KBM-7 (cell line): Measurements from ENCODE around the gene WDR5.
"Not testable (repeated sequence)": the region's sequence is repeated elsewhere in the genome, so short reads cannot be mapped to it uniquely, and the experiment has no call there.

ENCODE experiments used
- DNase-seq: peaks from one replicate; pipeline ENCODE4 v3.0.0-alpha.2; 2015
- in situ Hi-C: fragments of 300-500 bp; cut with MboI; formaldehyde crosslinking; loops from 2 replicates; pipeline ENCODE4 v1.14.3; 2020; ENCODE audit warnings: low sequenced_read_pairs, low pct_unique_long_range_greater_than_20kb, mixed read lengths

The WDR5 gene

GRCh38 chr9:134135343-134136117 is at the start of gene WDR5:
Gene WDR5 (plus strand): TSS chr9:134136082. CDS start chr9:134139878, 3,796 bp downstream.
- DNase-seq = peak; percentile 80
- in situ Hi-C loops = no loop called here

DNA sequence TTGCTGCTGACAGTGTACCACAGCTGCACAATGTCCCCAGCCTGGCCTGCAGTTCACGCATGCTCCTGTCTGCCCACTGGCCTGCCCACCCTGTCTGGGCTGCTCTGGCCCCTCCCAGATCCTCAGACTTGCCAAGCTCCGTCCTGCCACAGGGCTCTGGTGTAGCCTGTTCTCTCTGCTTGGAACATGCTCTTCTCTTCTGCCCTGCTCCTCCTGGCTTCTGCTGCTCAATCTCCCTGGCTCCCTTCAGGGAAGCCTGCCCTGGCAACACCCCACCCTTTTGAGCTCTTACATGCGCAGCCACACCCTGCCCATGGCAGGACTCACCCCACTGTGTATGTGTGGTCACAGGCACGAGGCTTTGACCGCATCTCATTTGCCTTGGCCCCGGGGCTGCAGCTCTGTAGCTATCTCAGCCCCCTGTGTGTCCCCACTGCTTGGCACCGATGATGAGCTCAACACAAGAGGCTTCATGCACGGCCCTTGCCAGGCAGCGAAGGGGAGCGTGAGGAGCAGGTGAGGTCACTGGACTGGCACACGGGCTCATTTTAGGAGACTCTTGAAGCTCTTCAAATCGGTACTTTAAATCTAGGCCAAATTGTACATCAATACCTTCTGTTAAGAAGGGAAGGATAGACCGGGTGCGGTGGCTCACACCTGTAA is 47.7 kb upstream of the WDR5 start:
- in situ Hi-C loops = no loop called here
- no peak for DNase-seq

- in situ Hi-C loops = no loop called here
- no peak for DNase-seq
Measured at GRCh38 chr9:134089972-134090371, 45.9 kb upstream of the WDR5 start.

DNA sequence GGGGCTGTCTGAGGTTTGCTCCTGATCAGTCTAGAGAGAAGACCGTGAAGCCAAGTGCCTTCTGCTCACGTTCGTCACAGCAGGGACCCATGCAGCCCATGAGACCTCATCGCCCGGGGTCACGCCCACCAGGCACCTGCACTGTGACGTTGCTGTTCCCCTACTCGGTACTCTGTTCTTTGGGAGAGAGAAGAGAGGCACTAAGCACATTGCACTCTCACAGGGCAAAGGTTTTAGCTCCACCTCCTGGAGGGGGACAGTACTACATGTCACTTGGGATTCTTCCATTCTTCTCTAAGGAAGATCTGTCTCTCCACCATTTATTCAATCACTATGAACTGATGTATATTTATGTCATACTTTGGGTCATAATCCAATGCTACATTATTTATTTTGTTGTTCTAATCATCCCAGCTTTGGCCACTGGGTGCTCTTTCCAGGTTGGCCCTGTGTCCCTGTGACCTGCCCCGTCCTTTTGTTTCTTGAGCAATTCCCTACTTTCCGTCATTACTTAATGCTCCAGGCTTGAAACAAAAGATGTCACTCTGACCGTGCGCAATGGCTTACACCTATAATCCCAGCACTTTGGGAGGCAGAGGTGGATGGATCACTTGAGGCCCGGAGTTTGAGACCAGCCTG is 36.6 kb upstream of the WDR5 start:
- in situ Hi-C loops = no loop called here
- DNase-seq = peak; percentile 78

DNA sequence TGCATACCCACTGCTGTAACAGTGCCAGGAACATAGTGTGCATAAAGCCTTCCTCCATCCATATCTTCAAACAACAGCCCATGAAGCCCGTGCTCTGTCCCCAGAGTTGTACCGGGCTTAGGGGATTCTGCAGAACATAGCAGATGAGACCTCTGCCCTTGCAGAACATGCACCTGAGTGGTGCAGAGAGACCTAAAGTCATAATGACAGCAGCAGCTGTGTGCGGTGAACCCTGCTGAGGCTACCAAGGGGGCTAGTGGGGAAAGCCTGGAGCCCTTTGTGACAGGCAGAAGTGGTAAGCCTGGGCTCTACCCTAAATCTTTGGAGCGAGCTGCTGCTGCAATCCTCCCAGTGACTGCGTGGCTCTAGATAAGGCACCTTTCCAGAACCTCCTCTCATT is 35.8 kb upstream of the WDR5 start:
- in situ Hi-C loops = no loop called here

DNA sequence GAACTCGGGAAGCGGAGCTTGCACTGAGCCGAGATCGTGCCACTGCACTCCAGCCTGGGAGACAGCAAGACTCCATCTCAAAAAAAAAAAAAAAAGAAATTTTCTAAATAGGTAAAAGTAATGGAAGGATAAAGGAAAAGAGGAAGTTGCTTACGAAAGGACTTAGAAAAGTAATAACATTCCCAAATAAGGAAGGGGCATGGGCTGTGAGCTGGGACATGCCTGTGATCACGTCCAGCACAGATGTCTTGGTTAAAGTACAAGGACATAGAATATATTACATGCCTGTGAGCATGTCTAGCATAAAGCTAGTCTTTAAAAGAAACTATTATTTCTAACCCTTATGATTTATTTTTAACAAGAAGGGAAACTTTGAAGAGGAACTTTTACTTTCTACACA is 34.7 kb upstream of the WDR5 start:
- in situ Hi-C loops, DNase-seq: not testable (repeated sequence)

More for the DNA sequence above, 35.8 kb upstream of the WDR5 start:
- no peak for DNase-seq

GRCh38 chr9:134101623-134102149 is 34.2 kb upstream of the WDR5 start:
- DNase-seq = no peak
- in situ Hi-C loops = no loop called here

GRCh38 chr9:134103391-134103998 is 32.4 kb upstream of the WDR5 start:
- DNase-seq = no peak
- in situ Hi-C loops = no loop called here

GRCh38 chr9:134111064-134111463 is 24.8 kb upstream of the WDR5 start:
- in situ Hi-C loops = no loop called here

GRCh38 chr9:134112561-134112960 is 23.3 kb upstream of the WDR5 start:
- in situ Hi-C loops = no loop called here
- no peak for DNase-seq

More at GRCh38 chr9:134111064-134111463, 24.8 kb upstream of the WDR5 start:
- DNase-seq = no peak

- in situ Hi-C loops, DNase-seq: not testable (repeated sequence)
Measured at GRCh38 chr9:134118972-134119371, 16.9 kb upstream of the WDR5 start.

DNA sequence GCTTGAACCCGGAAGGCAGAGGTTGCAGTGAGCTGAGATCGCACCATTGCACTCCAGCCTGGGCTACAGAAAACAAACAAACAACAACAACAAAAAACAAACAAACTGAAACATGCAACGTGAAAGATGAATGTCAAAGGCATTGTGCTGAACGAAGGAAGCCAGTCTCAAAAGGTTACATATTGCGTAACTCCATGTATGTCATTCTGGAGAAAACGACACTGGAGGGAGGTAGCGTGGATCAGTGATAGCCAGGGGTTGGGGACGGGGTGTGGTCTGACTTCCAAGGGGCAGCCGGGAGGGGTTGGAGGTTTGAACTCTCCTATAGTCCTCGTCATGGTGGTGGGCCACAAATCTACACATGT is 12.1 kb upstream of the WDR5 start:
- no peak for DNase-seq
- in situ Hi-C loops = no loop called here

DNA sequence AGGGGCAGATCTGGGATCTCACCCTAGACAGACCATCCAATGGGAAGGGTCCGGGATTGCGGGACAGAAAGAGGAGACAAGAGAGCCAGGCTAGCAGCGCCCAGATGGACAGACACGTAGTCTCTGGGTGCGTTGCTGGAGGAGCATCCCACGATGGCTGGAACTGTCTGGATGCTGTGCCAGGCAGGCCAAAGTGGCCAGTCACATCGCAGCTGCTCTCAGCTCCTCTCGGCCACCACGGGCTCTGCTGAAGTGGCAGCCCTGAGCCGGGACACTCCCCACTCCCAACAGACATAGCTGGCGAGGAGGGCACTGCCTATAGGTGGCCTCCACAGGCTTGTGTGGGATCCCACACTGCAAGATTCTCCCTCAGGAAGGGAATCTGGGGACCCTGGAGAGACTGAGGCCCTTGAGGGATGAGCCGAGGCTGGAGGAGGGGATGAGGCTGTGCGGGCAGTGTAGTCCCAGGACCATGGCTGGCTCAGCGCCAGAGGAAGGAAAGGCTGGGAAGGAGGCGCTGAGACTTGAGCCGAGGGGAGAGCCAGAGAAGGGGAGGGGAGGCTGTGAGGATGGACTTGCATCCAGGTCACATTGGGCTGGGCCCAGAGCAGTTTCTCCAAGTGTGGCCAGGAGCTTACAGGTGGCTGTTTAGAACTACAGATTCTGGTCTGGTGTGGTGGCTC is 10.3 kb upstream of the WDR5 start:
- in situ Hi-C loops = no loop called here
- DNase-seq = no peak

- in situ Hi-C loops = no loop called here
- DNase-seq = no peak
Measured at GRCh38 chr9:134126373-134126772, 9.5 kb upstream of the WDR5 start.

DNA sequence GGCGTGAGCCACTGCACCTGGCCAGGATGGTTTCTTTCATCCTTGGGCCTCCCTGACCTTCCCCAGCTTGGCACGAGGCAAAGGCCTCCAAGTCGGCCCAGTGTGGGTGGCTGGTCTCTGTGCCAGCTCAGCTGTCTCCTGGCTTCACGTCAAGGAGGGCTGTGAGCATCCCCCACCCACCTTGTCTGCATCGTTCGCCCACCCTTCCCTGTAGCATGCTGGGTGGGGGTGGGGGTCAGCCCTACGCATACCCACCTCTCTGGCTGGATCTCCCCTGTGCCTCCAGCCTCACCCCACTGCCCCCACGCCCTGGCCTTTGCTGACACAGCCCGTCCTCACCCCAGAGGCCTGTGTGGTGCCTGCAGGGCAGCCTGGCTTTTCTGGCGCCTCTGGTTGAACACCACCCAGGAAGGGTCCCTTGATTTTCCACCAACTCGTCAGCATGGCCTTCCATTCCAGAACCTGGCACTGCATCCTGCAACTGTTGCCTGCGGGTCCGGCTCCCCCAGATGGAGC is 8.8 kb upstream of the WDR5 start:
- no peak for DNase-seq
- in situ Hi-C loops = no loop called here

DNA sequence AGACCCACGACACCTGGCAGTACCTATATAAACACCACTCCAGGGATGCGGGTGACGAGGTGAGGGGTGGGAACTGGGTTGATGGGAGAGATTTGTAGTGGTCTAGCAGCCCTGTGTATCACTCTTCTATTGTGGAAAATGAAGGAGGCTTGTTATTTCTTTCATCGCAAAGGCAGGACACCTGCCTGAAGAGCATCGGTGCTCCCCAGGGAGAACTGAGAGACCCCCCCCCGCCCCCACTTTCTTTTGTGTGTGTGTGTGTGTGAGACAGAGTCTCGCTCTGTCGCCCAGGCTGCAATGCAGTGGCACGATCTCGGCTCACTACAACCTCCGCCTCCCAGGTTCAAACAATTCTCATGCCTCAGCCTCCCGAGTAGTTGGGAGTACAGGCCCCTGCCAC is 8.3 kb upstream of the WDR5 start:
- no peak for DNase-seq
- in situ Hi-C loops = no loop called here

DNA sequence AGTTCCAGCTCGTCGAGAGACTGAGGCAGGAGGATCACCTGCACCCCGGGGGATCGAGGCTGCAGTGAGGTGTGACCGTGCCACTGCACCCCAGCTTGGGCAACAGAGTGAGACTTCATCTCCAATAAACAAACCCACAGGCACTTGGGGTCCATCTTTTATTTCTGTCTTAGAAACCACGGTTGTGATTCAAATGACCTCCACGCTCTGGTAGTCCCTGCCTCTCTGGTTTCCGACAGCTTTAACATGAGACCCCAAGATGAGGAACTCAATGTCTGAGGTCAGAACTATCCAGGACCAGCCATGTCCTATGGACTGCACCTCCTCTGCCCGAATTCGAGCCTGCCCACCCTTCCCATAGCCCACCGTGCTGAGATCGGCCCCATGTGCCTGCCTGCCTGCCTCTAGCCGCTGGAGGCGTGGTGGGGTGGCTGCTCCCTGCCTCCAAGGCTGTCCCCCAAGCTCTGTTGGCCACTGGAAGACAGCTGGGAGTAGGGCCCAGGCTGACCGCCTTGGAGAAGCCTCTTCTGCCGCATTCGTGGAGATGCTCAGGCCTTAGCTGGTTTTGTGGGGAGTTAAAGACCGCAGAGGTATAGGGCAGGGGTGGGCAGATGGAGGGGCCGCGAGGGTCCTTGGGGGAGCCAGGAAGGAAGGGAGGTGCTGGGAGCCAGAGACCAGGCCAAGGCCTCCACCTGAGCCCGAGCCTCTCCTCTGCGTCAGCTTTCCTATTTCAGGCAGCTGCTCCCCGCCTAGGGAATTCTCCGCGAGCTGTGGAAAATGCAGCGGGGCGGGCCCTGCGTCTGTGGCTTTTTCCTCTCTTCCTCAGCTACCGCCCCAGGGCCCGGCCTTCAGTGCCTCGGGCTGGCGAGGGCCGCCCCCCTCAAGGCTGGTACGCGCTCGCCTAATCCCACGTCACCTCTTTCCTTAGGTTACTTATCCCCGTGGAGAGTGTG is 6.9 kb upstream of the WDR5 start:
- in situ Hi-C loops = no loop called here
- no peak for DNase-seq
